HG02610 (cell line): ENCODE data around the gene RRAD.

Experiments used
- ATAC-seq: cut with Tn5 transposase; IDR thresholded peaks from one replicate; pipeline ENCODE4 v1.9.1; 2021; ENCODE audit warnings: mild to moderate bottlenecking, moderate library complexity; ENCODE audit not compliant: unreplicated experiment

RRAD gene

GRCh38 chr16:66886321-66886720 lies 39.0 kb downstream of the RRAD start:
- ATAC-seq: no peak

- ATAC-seq: no peak
These were observed 39.8 kb downstream of the RRAD start for GRCh38 chr16:66885491-66885890.

GRCh38 chr16:66882702-66883101 lies 42.6 kb downstream of the RRAD start:
- ATAC-seq: no peak

- no peak for ATAC-seq
These were observed 43.3 kb downstream of the RRAD start for GRCh38 chr16:66881964-66882508.

GRCh38 chr16:66881560-66881959 lies 43.8 kb downstream of the RRAD start:
- ATAC-seq: no peak

GRCh38 chr16:66881014-66881417 lies 44.3 kb downstream of the RRAD start:
- no peak for ATAC-seq

GRCh38 chr16:66880288-66881013 lies 44.9 kb downstream of the RRAD start, which contains the start of gene PDP2:
Gene PDP2 (plus strand): TSS chr16:66880515. CDS start chr16:66884285, 3,770 bp downstream.
- ATAC-seq: peak; percentile 95

GRCh38 chr16:66878067-66878466 lies 47.3 kb downstream of the RRAD start:
- no peak for ATAC-seq

GRCh38 chr16:66874079-66874775 lies 51.1 kb downstream of the RRAD start:
- ATAC-seq: no peak

- ATAC-seq: no peak
These were observed 51.7 kb downstream of the RRAD start for GRCh38 chr16:66873685-66874055.

GRCh38 chr16:66872943-66873684 lies 52.2 kb downstream of the RRAD start:
- peak; percentile 87 for ATAC-seq

- ATAC-seq: no peak
These were observed 52.8 kb downstream of the RRAD start for GRCh38 chr16:66872559-66872942.

GRCh38 chr16:66871840-66872239 lies 53.5 kb downstream of the RRAD start:
- ATAC-seq: no peak
